K562 (cell line): Measurements from ENCODE around the gene DENND2C. TPM values are rescaled to one million over a fixed set of nuclear protein-coding genes. Genes with fewer than 3 reads are reported as not detected.

Experiments
- BRF1 ChIP-seq: IDR thresholded peaks from 3 replicates; pipeline ENCODE4 v1.6.1; 2011; ENCODE audit warnings: borderline replicate concordance, mild to moderate bottlenecking; ENCODE audit not compliant: insufficient read length; ENCODE audit errors: extremely low read depth
- ZNF232 ChIP-seq: sonication (generic); formaldehyde crosslinking; IDR thresholded peaks from 2 replicates; pipeline ENCODE4 v1.8.0; 2022; ENCODE audit warnings: mild to moderate bottlenecking, missing genetic modification reagents
- polyA plus RNA-seq, 8 experiments: library from polyadenylated mRNA; depleted of rRNA in 4 of 8; stranded (reverse) in 5 of 8; unstranded in 3 of 8; fragments of >200 nt; fragmentation: Nextera tagmentation in 2 of 8; fragmentation: Illumina TruSeq in 1 of 8; extraction: Ambion mirVana in 2 of 8; extraction: Trizol in 1 of 8; gene quantifications; 2 replicates each; pipeline versions ENCODE4 v1.2.1 to v1.2.3, GENCODE V29; 2011 to 2014; ENCODE audit warnings: inconsistent platforms in 1 of 8, missing spikeins in 1 of 8
- total RNA-seq, 7 experiments: library from RNA; depleted of rRNA in 6 of 7; stranded (reverse); fragments of >200 nt in 6 of 7; fragmentation: Illumina TruSeq in 2 of 7; extraction: Trizol in 2 of 7; gene quantifications; 2 replicates each; pipeline versions ENCODE4 v1.2.1 to v1.2.3, GENCODE V29; 2011 to 2021; ENCODE audit warnings: low replicate concordance in 1 of 7
- TF ChIP-seq, protein P1 (sequence below): fragments of 200-800 bp; sonication (Bioruptor generic); IDR thresholded peaks from 2 replicates; pipeline ENCODE4 v1.6.1; 2017; ENCODE audit warnings: missing genetic modification characterization, missing compliant biosample characterization
- TF ChIP-seq, protein P2 (sequence below): fragments of 250-450 bp; sonication (Bioruptor Pico); IDR thresholded peaks from 2 replicates; pipeline ENCODE4 v1.5.0; 2020; ENCODE audit warnings: mild to moderate bottlenecking
- TF ChIP-seq, protein P3 (sequence below): IDR thresholded peaks from 2 replicates; pipeline ENCODE4 v1.6.1; 2011; ENCODE audit warnings: borderline replicate concordance, low read depth, mild to moderate bottlenecking, moderate library complexity, low read length; ENCODE audit not compliant: insufficient read depth, poor library complexity, severe bottlenecking
- TF ChIP-seq, protein P4 (sequence below): fragments of 450-650 bp; formaldehyde crosslinking; IDR thresholded peaks from 2 replicates; pipeline ENCODE4 v1.4.0; 2020; ENCODE audit warnings: mild to moderate bottlenecking, mixed read lengths

The DENND2C gene
- total and polyA plus RNA-seq, 9 of the 15 experiments (the other 6 are each of a cell fraction or from before 2014, with no cell fraction given) = 0.03 to 0.25 (median 0.14) TPM

DNA sequence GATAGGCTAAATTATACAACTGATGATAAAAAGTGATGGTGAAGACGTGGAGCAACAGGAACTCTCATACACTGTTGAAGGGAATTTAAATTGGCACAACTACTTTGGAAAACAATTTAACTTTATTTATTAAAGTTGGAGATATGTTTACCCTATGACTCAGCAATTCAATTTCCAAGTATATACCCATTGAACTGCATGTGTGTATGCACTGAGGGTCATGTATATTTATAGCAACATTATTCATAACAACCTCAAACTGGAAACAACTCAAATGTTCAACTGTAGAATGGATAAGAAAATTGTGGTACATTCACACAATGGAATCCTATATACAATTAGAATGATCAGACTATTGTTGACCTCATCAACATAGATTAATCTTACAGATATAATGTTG is 71.9 kb downstream of the DENND2C start (continued):
- TF ChIP-seq ZNF232 = no peak
- TF ChIP-seq, protein P1, sequence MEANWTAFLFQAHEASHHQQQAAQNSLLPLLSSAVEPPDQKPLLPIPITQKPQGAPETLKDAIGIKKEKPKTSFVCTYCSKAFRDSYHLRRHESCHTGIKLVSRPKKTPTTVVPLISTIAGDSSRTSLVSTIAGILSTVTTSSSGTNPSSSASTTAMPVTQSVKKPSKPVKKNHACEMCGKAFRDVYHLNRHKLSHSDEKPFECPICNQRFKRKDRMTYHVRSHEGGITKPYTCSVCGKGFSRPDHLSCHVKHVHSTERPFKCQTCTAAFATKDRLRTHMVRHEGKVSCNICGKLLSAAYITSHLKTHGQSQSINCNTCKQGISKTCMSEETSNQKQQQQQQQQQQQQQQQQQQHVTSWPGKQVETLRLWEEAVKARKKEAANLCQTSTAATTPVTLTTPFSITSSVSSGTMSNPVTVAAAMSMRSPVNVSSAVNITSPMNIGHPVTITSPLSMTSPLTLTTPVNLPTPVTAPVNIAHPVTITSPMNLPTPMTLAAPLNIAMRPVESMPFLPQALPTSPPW (CRISPR knock-in tag) = no peak
- TF ChIP-seq, protein P2, sequence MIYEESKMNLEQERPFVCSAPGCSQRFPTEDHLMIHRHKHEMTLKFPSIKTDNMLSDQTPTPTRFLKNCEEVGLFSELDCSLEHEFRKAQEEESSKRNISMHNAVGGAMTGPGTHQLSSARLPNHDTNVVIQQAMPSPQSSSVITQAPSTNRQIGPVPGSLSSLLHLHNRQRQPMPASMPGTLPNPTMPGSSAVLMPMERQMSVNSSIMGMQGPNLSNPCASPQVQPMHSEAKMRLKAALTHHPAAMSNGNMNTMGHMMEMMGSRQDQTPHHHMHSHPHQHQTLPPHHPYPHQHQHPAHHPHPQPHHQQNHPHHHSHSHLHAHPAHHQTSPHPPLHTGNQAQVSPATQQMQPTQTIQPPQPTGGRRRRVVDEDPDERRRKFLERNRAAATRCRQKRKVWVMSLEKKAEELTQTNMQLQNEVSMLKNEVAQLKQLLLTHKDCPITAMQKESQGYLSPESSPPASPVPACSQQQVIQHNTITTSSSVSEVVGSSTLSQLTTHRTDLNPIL (CRISPR knock-in tag) = no peak
- TF ChIP-seq, protein P3, sequence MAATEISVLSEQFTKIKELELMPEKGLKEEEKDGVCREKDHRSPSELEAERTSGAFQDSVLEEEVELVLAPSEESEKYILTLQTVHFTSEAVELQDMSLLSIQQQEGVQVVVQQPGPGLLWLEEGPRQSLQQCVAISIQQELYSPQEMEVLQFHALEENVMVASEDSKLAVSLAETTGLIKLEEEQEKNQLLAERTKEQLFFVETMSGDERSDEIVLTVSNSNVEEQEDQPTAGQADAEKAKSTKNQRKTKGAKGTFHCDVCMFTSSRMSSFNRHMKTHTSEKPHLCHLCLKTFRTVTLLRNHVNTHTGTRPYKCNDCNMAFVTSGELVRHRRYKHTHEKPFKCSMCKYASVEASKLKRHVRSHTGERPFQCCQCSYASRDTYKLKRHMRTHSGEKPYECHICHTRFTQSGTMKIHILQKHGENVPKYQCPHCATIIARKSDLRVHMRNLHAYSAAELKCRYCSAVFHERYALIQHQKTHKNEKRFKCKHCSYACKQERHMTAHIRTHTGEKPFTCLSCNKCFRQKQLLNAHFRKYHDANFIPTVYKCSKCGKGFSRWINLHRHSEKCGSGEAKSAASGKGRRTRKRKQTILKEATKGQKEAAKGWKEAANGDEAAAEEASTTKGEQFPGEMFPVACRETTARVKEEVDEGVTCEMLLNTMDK = no peak
- no peak for TF ChIP-seq BRF1
- TF ChIP-seq, protein P4, sequence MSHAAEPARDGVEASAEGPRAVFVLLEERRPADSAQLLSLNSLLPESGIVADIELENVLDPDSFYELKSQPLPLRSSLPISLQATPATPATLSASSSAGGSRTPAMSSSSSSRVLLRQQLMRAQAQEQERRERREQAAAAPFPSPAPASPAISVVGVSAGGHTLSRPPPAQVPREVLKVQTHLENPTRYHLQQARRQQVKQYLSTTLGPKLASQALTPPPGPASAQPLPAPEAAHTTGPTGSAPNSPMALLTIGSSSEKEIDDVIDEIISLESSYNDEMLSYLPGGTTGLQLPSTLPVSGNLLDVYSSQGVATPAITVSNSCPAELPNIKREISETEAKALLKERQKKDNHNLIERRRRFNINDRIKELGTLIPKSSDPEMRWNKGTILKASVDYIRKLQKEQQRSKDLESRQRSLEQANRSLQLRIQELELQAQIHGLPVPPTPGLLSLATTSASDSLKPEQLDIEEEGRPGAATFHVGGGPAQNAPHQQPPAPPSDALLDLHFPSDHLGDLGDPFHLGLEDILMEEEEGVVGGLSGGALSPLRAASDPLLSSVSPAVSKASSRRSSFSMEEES (CRISPR knock-in tag) = no peak
